Measurements from ENCODE around the gene SCIN.

The SCIN gene

GRCh38 chr7:12569673-12570072 is 847 bp upstream of the SCIN start:
- DNase-seq, result no peak

- no peak for DNase-seq
Measured at GRCh38 chr7:12570168-12570533, 369 bp upstream of the SCIN start.

DNA sequence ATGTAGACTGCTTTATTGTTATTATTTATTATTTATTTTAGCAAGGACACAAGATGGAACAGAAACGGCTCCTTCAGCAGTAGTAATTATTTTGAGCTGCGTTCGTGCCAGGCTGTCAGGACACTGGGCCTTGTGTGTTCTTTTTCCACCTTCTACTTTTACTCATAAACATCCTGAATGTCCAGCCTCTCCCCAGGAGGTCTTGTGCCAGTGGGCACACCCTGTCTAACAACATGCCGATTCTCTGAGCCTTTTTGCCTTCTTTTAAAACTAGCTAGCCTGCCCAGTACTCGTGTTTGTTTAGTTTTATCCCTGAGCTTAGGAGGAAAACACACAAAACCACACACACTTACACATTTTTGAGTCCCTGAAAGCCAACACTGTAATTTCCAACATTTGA is 1.2 kb downstream of the SCIN start:
- DNase-seq, result no peak

GRCh38 chr7:12572941-12573575 is 2.5 kb downstream of the SCIN start:
- no peak for DNase-seq

DNA sequence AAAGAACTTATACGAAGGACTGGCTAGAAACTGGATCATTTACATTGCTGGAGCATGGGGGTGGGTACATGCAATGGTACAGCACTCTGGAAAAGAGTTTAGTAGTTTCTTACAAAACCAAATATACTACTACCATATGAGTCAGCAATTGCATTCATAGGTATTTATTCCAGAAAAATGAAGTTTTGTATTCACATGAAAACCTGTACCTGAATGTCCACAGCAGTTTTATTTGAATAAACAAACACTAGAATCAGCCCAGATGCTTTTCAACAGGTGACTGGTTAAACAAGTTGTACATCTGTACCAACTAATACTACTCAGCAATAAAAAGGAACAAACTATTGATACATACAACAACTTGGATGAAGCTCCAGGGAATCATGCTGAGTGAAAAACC is 3.4 kb downstream of the SCIN start:
- no peak for DNase-seq

DNA sequence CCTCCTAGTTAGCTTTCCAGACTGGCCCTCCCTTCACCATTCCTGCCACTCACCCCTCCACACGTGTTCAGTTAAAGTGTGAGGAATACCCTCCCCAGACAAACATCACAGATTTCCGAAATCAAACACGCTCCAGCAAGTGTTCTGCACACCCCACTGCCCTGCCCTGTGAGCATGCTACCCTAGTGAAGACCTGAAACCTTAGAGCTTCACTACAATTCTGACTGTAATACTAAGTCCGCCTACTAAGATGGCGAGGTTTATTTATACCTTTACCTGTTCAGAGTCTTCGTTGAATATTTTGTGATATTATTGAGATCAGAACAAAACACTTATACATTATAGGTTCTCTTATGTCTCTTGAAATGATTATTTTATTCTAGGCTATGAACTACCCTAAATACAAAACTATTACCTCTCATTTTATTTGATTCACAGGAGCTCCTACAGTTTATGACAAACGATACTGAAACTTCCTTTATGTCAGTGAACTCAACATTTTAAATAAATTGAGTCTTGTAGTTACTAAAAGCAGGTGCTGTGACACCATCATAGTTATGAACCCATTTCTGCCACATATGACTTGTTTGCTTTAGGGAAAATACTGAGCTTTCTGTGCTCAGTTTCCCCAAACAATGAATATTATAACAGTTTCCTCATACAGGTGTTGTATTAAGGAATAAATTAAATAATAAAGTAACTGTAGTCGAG is 8.6 kb downstream of the SCIN start:
- DNase-seq, result no peak

DNA sequence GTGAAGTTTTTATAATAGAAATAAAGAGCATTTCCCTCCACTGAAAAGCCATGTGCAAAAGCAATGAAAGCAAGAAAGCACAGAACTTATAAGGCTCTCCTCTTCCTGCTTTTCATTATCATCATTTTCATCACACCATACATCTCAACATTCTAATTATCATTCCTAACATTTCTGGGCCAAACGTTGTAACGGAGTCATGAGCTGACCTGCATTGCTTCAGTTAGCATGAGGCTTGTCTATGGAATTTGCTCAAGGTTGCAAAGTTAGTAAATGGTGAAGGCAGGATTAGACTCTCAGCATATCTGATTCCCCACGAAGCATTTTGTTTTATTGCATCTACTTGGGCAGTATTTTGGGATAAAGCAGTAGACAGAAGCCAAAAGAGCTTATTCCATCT is 11.4 kb downstream of the SCIN start:
- DNase-seq, result no peak

- no peak for DNase-seq
Measured at GRCh38 chr7:12582362-12582761, 11.8 kb downstream of the SCIN start.

- no peak for DNase-seq
Measured at GRCh38 chr7:12583176-12583575, 12.7 kb downstream of the SCIN start.

DNA sequence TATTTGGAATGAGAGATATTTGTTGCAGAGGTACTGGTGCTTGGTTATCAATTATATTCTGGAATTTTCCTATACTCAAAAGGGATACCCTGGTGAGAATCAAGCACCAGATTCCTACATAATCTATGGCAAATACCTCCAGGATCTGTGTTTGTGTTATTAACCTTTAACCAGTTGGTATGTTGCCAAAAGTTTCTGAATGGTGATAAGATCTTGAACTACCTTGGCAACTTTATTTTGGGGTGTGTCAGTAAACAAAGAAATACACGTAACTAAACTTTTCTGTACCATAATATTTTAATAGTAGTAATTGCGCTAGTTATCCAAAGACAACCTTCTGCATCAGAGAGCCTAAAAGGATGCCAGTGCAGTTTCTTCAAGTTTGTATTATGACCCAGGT is 13.4 kb downstream of the SCIN start:
- no peak for DNase-seq

DNA sequence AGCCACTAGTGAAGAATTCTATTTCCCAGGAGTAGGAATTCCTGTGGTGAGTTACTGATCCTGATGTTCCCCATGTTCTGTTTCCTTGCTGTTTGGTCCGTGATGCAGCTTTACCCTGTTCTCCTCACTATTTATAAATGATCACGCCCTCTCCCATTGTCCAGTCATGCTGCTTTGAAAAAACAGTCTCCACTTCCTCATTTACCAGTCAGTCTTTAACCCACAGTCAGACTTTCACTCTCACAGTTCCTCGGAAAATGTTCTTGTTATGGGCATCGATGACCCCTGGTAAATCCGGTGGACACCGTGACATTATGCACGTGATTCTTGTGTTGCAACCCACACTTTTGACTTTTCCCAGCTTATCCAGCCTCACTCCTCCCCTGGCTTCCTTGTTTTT is 14.4 kb downstream of the SCIN start:
- no peak for DNase-seq

GRCh38 chr7:12586271-12586670 is 15.8 kb downstream of the SCIN start:
- no peak for DNase-seq

DNA sequence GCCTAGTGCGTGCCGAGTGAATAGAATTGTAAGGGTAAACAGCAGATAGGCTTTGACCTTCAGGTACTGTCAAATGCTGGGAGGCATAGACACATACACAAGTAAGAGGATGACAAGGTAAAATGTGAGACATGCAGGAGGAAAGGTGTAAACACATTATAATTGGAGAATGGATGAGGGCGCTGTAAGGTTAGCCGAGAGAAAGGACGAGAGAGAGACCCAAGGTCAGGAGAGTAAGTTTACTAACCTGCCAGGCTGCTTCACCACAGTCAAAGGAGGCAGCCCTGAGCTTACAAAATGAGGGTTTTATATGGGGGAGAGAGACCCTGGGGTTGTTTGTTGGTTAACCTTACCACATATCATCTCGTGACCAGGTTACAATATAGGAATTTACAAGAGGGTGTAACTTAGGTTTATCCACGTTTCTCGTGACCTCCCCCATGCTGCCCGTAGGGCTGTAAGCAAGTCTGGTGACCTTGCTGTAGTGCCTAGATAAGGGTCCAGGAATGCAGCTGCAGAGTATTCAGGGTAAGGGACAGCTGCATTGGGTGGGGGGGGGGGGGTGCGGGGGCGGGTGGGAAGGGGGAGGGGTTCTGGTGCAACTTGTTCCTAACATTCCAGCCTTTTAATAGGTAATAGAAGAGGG is 17.9 kb downstream of the SCIN start:
- DNase-seq, result no peak

GRCh38 chr7:12590559-12590958 is 20.0 kb downstream of the SCIN start:
- DNase-seq, result no peak

DNA sequence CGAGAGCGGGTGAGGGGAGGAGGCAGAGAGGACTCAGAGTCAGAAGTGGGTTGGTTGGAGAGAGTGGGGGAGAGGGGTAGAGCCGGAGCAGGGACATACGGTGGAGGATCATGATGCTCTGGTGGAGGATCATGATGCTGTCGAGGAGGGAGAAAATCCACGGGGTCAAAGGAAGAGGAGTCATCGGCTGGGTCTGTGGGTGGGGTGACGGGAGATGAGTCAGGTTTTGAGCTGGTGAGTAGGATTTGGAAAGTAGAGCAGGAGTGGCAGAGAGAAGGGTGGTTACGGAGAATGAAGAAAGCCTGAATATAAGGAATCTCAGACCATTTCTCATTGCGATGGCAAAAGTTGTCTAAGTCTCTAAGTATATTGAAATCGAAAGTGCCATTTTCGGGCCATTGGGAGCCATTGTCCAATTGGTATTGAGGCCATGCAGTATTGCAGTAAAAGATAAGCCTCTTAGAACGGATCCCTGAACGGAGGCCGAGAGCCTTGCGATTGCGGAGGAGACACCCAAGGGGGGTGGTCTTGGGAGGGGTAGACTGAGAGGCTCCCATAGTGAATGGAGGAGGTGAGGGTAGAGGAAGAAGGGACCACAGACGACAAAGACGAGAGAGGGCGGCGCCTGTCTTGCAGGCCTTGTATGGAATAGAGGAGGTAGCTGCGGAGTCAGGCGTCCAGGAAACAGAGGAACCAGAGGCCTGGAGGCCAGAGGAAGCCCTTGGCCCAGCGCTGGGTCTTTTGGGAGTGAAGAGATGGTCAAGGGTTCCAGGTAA is 23.8 kb downstream of the SCIN start:
- DNase-seq, result no peak

DNA sequence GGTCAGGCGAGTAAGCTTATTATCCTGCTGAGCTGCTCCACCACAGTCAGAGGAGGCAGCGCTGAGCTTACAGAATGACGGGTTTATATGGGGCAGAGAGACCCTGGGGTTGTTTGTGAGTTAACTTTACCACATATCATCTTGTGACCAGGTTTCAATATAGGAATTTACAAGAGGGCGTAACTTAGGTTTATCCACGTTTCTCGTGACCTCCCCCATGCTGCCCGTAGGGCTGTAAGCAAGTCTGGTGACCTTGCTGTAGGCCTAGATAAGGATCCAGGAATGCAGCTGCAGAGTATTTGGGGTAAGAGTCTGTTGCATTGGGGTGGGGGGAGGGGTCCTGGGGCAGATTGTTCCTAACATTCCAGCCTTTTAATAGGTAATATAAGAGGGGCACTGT is 24.6 kb downstream of the SCIN start:
- DNase-seq, result no peak

- DNase-seq, result no peak
Measured at GRCh38 chr7:12596225-12596790, 25.8 kb downstream of the SCIN start.

GRCh38 chr7:12601302-12601869 is 30.9 kb downstream of the SCIN start:
- DNase-seq, result no peak

GRCh38 chr7:12607134-12607533 is 36.6 kb downstream of the SCIN start:
- no peak for DNase-seq

DNA sequence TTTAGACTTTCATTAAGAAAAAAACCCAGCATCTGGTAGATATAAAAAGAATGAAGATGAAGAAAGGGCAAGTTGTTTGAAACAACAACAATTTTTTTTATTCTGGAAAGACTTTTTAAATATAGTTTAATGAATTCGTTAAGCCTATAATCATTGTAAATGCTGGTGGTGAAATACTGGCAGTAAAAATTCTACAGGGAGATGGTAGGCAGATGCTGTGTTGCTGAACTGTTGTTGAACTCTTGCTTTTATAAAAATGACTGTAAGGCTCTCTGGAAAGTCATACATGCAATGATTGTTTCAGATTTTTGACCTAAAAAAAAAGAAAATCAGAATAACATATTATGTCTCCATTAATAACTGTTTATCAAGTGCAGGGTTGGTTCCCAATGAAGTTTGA is 39.0 kb downstream of the SCIN start:
- no peak for DNase-seq

DNA sequence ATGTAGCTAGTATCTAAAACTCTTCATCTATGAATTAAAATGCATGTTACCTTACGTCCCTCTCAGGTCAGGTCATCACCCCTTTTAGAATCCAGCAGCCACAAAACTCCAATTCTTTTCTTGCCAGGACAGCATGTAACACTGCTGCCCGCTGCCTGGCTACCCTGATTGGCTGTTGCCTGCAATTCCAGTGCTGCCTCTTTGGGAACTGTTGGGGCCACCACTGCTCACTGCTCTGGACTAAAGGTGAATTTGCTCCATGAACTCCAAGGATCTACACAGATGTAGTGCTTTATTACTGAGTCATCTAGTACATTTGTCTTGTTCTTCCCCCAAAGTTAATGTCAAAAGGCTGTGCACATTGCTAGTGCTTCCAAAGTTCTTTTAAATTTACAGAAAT is 40.4 kb downstream of the SCIN start:
- DNase-seq, result no peak

GRCh38 chr7:12612622-12613021 is 42.1 kb downstream of the SCIN start:
- DNase-seq, result no peak

DNA sequence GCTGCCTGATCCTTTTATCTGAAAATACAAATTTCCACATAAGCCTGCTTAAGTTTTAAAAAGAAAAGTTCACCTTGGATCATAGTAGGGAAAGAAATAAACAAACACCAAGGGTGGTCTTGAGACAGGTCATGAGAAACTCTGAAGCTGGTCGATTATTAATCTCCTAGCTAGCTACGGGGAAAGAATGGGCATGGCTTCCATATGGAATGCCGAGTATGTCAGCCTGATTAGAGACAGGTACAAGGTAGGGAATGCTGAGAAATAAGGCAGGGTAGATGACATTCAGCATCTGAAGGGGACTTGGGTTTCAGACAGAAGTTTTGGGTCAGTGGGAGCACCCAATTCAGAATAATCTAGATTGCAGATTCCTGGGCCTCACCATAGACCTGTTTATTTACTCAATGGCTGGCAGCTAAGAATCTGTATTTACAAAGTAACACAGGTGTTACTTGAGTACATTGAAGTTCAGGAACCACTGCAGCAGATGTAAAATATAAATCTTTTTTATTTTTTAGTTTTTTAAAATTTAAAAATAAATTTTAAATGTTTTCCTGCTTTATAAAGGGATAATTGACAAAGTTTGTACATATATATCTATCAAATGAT is 49.0 kb downstream of the SCIN start:
- no peak for DNase-seq
